Spleen (tissue), 11 donors: Measurements from ENCODE around the gene NDC80. TPM values are rescaled to one million over a fixed set of nuclear protein-coding genes. Genes with fewer than 3 reads are reported as not detected.

ENCODE experiments used
- DNase-seq: peaks from one replicate; pipeline ENCODE4 v3.0.0-alpha.2; 2020
- H3K27ac ChIP-seq, 8 donors: fragments of 200-600 bp; sonication (generic) in 7 of 8; 1 replicate in 4 of 8; 2 replicates in 4 of 8; pipeline versions ENCODE4 v1.5.0 to v1.8.0; 2016 to 2021; ENCODE audit warnings: inconsistent platforms in 4 of 8, mild to moderate bottlenecking in 4 of 8, moderate library complexity in 1 of 8
- H3K27me3 ChIP-seq, 7 donors: fragments of 200-600 bp; sonication (generic) in 6 of 7; replicated peaks in 1 of 7; 1 replicate in 4 of 7; 2 replicates in 3 of 7; pipeline versions ENCODE4 v1.5.0 to v1.8.0; 2016 to 2021; ENCODE audit warnings: inconsistent platforms in 3 of 7, mild to moderate bottlenecking in 1 of 7
- H3K36me3 ChIP-seq, 6 donors: fragments of 200-600 bp; sonication (generic) in 5 of 6; 1 replicate in 4 of 6; 2 replicates in 2 of 6; pipeline versions ENCODE4 v1.5.0 to v1.8.0; 2016 to 2021; ENCODE audit warnings: inconsistent platforms in 2 of 6
- H3K4me1 ChIP-seq, 6 donors: fragments of 200-600 bp; sonication (generic) in 5 of 6; 1 replicate in 3 of 6; 2 replicates in 3 of 6; pipeline versions ENCODE4 v1.5.0 to v1.8.0; 2016 to 2021; ENCODE audit warnings: inconsistent platforms in 3 of 6
- H3K4me3 ChIP-seq, 8 donors: fragments of 200-600 bp; sonication (generic) in 7 of 8; 1 replicate in 4 of 8; 2 replicates in 4 of 8; pipeline versions ENCODE4 v1.5.0 to v1.8.0; 2016 to 2021; ENCODE audit warnings: inconsistent platforms in 4 of 8, mild to moderate bottlenecking in 4 of 8, moderate library complexity in 2 of 8
- H3K9me3 ChIP-seq, 8 donors: fragments of 200-600 bp; sonication (generic) in 7 of 8; 1 replicate in 4 of 8; 2 replicates in 4 of 8; pipeline versions ENCODE4 v1.5.0 to v1.8.0; 2016 to 2021; ENCODE audit warnings: inconsistent platforms in 4 of 8
- CTCF ChIP-seq, 11 experiments: fragments of 200-600 bp in 7 of 11; fragments of 450-650 bp in 4 of 11; sonication (generic) in 4 of 11; IDR thresholded peaks in 8 of 11; conservative IDR thresholded peaks in 3 of 11; 1 replicate in 7 of 11; 2 replicates in 4 of 11; pipeline versions ENCODE4 v1.4.0 to v1.8.0; 2016 to 2021; ENCODE audit warnings: antibody characterized with exemption in 11 of 11, inconsistent platforms in 4 of 11, mild to moderate bottlenecking in 1 of 11
- POLR2A ChIP-seq, 3 donors: fragments of 450-650 bp; IDR thresholded peaks; one replicate each; pipeline ENCODE4 v1.5.1; 2017; ENCODE audit warnings: antibody characterized with exemption in 3 of 3, mild to moderate bottlenecking in 1 of 3
- POLR2AphosphoS5 ChIP-seq, 3 donors: sonication (generic); formaldehyde crosslinking; IDR thresholded peaks; one replicate each; pipeline ENCODE4 v1.5.1; 2017; ENCODE audit warnings: antibody characterized with exemption in 3 of 3
- WGBS, 5 donors: extraction: QIAGEN DNeasy Blood & Tissue Kit in 3 of 5; methylation state at CpG; one replicate each; pipeline versions ENCODE4 v1.1.5 to v1.1.7; 2013 to 2018; 5-methylcytosine and 5-hydroxymethylcytosine counted together
- intact Hi-C: fragments of 100-400 bp; cut with DNase I; formaldehyde crosslinking; loops from one replicate; pipeline ENCODE4 v1.15.0; 2023; ENCODE audit warnings: low total_unique reads
- polyA plus RNA-seq, 3 donors: library from polyadenylated mRNA; stranded (reverse); fragments of 200-250 nt; gene quantifications; one replicate each; pipeline ENCODE4 v1.2.1, GENCODE V29; 2013
- total RNA-seq, 7 donors: library from RNA; depleted of rRNA in 3 of 7; stranded (reverse); fragments of >200 nt in 3 of 7; fragmentation: NEBNext Ultra II Directional in 4 of 7; extraction: Animal tissue kit (Norgen Biotek cat#: 25700) in 4 of 7; gene quantifications; one replicate each; pipeline versions ENCODE4 v1.1.0 to v1.2.1, GENCODE V29; 2016 to 2021
- donor health status: healthy with polysubstance abuse.
- donor health status: DM: no; HTN: no; CAD: no; lungs with moderate emphysema.
- donor health status: DM: no; HTN: no; CAD: no.
- donor health status: Bipolar disorder and iron deficiency.
- donor health status: healthy.
- donor health status: DM: no; HTN: no; CAD: no.
- donor health status: DM: yes; HTN: yes; CAD: no.

NDC80 gene
- total and polyA plus RNA-seq, 10 donors: 3.4 to 9.0 (median 4.4) TPM

- 53 to 78% (median 76%) methylated on average over 5 of the region's 5 CpGs for WGBS, 5 donors
- TF ChIP-seq POLR2AphosphoS5 (IDR thresholded peaks at IDR 0.05) (no peak), CTCF (IDR thresholded peaks at IDR 0.05 in 8 of 11, conservative IDR thresholded peaks at IDR 0.05 in 3 of 11) (no peak), POLR2A (IDR thresholded peaks at IDR 0.05) (no peak)
- intact Hi-C loops: no loop called here
- Histone ChIP-seq H3K9me3 (no peaks in the 10 kb centered on the region), H3K4me3 (no peak overlapping the region), H3K4me1 (no peaks in the 10 kb centered on the region), H3K36me3 (no peaks in the 10 kb centered on the region), H3K27ac (no peak overlapping the region), H3K27me3 (no peaks in the 10 kb centered on the region)
- DNase-seq: no peak
These were observed 53.9 kb downstream of the NDC80 start for GRCh38 chr18:2625217-2625616.

GRCh38 chr18:2627821-2628276 is 56.5 kb downstream of the NDC80 start:
- Histone ChIP-seq H3K4me1 (no peaks in the 10 kb centered on the region), H3K27me3 (no peaks in the 10 kb centered on the region), H3K27ac (peak overlapping the region in 4 of 8 donors; percentile 35 to 81 (median 51)), H3K36me3 (no peaks in the 10 kb centered on the region), H3K9me3 (peaks cover 0 to 4% (median 0%) of the 10 kb centered on the region in 8 donors), H3K4me3 (no peak overlapping the region)
- no peak for DNase-seq
- intact Hi-C loops: no loop called here
- TF ChIP-seq POLR2AphosphoS5 (IDR thresholded peaks at IDR 0.05) (peak in 1 of 3 donors; percentile 28), POLR2A (IDR thresholded peaks at IDR 0.05) (no peak)
- 90 to 96% (median 94%) methylated on average over 1 of the region's 1 CpG for WGBS, 5 donors

GRCh38 chr18:2629003-2629402 is 57.6 kb downstream of the NDC80 start:
- Histone ChIP-seq H3K27me3 (no peaks in the 10 kb centered on the region), H3K9me3 (peaks cover 0 to 4% (median 0%) of the 10 kb centered on the region in 8 donors), H3K36me3 (no peaks in the 10 kb centered on the region), H3K27ac (peak overlapping the region in 2 of 8 donors; percentile 66 to 81), H3K4me1 (no peaks in the 10 kb centered on the region), H3K4me3 (no peak overlapping the region)
- TF ChIP-seq POLR2A (IDR thresholded peaks at IDR 0.05): no peak
- no peak for TF ChIP-seq POLR2AphosphoS5 (IDR thresholded peaks at IDR 0.05)
- no peak for TF ChIP-seq CTCF (IDR thresholded peaks at IDR 0.05 in 8 of 11, conservative IDR thresholded peaks at IDR 0.05 in 3 of 11)
- no peak for DNase-seq
- 48 to 95% (median 81%) methylated on average over 2 of the region's 2 CpGs for WGBS, 5 donors
- intact Hi-C loops: no loop called here

- intact Hi-C loops: no loop called here
- Histone ChIP-seq H3K9me3 (peaks cover 0 to 4% (median 0%) of the 10 kb centered on the region in 8 donors), H3K36me3 (no peaks in the 10 kb centered on the region), H3K4me1 (peaks cover 20 to 62% (median 47%) of the 10 kb centered on the region in 6 donors), H3K27me3 (no peaks in the 10 kb centered on the region), H3K27ac (peak overlapping the region; percentile 82 to 100 (median 98)), H3K4me3 (peak overlapping the region in 1 of 8 donors; percentile 55)
- 78 to 93% (median 87%) methylated on average over 1 of the region's 1 CpG for WGBS, 5 donors
- TF ChIP-seq CTCF (IDR thresholded peaks at IDR 0.05 in 8 of 11, conservative IDR thresholded peaks at IDR 0.05 in 3 of 11) (no peak), POLR2AphosphoS5 (IDR thresholded peaks at IDR 0.05) (no peak), POLR2A (IDR thresholded peaks at IDR 0.05) (no peak)
- no peak for DNase-seq
These were observed 64.2 kb downstream of the NDC80 start for GRCh38 chr18:2635586-2635985.
